H9 (cell line): ENCODE results near the gene ATP7B. TPM values are rescaled to one million over a fixed set of nuclear protein-coding genes. Genes with fewer than 3 reads are reported as not detected.
A peak's percentile ranks its signal among the peaks of the same experiment; 100 is the strongest.

ENCODE experiments used
- DNase-seq: peaks from one replicate; pipeline ENCODE4 v3.0.0-alpha.2; 2017
- H2AFZ ChIP-seq: one replicate; pipeline ENCODE4 v1.6.1; 2013; ENCODE audit warnings: mild to moderate bottlenecking, low read length, control low read depth, moderate library complexity
- H2AK5ac ChIP-seq: 2 replicates; pipeline ENCODE4 v1.6.1; 2013; ENCODE audit warnings: low read length, control low read depth, mixed read lengths; ENCODE audit not compliant: insufficient read length
- H2BK120ac ChIP-seq: one replicate; pipeline ENCODE4 v1.6.1; 2013; ENCODE audit warnings: low read depth, mild to moderate bottlenecking, low read length, control low read depth, inconsistent platforms; ENCODE audit not compliant: poor library complexity, severe bottlenecking
- H2BK12ac ChIP-seq: 2 replicates; pipeline ENCODE4 v1.6.1; 2013; ENCODE audit warnings: low read length, control low read depth, mixed read lengths, low read depth; ENCODE audit not compliant: insufficient read length
- H2BK15ac ChIP-seq: 2 replicates; pipeline ENCODE4 v1.6.1; 2013; ENCODE audit warnings: low read depth, low read length, control low read depth
- H2BK20ac ChIP-seq: one replicate; pipeline ENCODE4 v1.6.1; 2013; ENCODE audit warnings: low read depth, mild to moderate bottlenecking, low read length, control low read depth, inconsistent platforms; ENCODE audit not compliant: poor library complexity, severe bottlenecking
- H2BK5ac ChIP-seq: 2 replicates; pipeline ENCODE4 v1.6.1; 2013; ENCODE audit warnings: low read length, control low read depth, mixed read lengths; ENCODE audit not compliant: insufficient read length
- H3K14ac ChIP-seq: 2 replicates; pipeline ENCODE4 v1.6.1; 2013; ENCODE audit warnings: low read length, control low read depth; ENCODE audit not compliant: insufficient read depth
- H3K18ac ChIP-seq: 2 replicates; pipeline ENCODE4 v1.6.1; 2013; ENCODE audit warnings: low read depth, mild to moderate bottlenecking, mixed read lengths, low read length, control low read depth; ENCODE audit not compliant: insufficient read length
- H3K23ac ChIP-seq: 2 replicates; pipeline ENCODE4 v1.6.1; 2013; ENCODE audit warnings: low read length, control low read depth, mixed read lengths, low read depth; ENCODE audit not compliant: insufficient read length
- H3K23me2 ChIP-seq: 2 replicates; pipeline ENCODE4 v1.6.1; 2013; ENCODE audit warnings: low read depth, mild to moderate bottlenecking, mixed read lengths, low read length, control low read depth; ENCODE audit not compliant: insufficient read length, poor library complexity, severe bottlenecking
- H3K27ac ChIP-seq: 2 replicates; pipeline ENCODE4 v1.5.1; 2013; ENCODE audit warnings: low read length, control low read depth, mixed read lengths, low read depth; ENCODE audit not compliant: insufficient read length
- H3K27me3 ChIP-seq: 2 replicates; pipeline ENCODE4 v1.6.1; 2013; ENCODE audit warnings: low read length, control low read depth, inconsistent platforms; ENCODE audit not compliant: insufficient read depth
- H3K4ac ChIP-seq: 2 replicates; pipeline ENCODE4 v1.6.1; 2013; ENCODE audit warnings: low read depth, mild to moderate bottlenecking, control low read depth, inconsistent platforms, low read length, moderate library complexity
- H3K4me1 ChIP-seq: 2 replicates; pipeline ENCODE4 v1.6.1; 2013; ENCODE audit warnings: low read length, control low read depth, inconsistent platforms; ENCODE audit not compliant: insufficient read depth
- H3K4me2 ChIP-seq: 2 replicates; pipeline ENCODE4 v1.6.1; 2013; ENCODE audit warnings: low read length, control low read depth, mixed read lengths; ENCODE audit not compliant: insufficient read length, insufficient read depth
- H3K56ac ChIP-seq: 2 replicates; pipeline ENCODE4 v1.6.1; 2013; ENCODE audit warnings: low read depth, mild to moderate bottlenecking, mixed read lengths, low read length, control low read depth; ENCODE audit not compliant: insufficient read length
- H3K79me1 ChIP-seq: 2 replicates; pipeline ENCODE4 v1.6.1; 2013; ENCODE audit warnings: low read depth, mild to moderate bottlenecking, moderate library complexity, low read length, control low read depth, inconsistent platforms; ENCODE audit not compliant: insufficient read depth, poor library complexity, severe bottlenecking
- H3K79me2 ChIP-seq: 2 replicates; pipeline ENCODE4 v1.6.1; 2013; ENCODE audit warnings: low read length, control low read depth, inconsistent platforms; ENCODE audit not compliant: insufficient read depth
- H3K9ac ChIP-seq: 2 replicates; pipeline ENCODE4 v1.6.1; 2013; ENCODE audit warnings: low read length, control low read depth, mixed read lengths; ENCODE audit not compliant: insufficient read length; ENCODE audit errors: extremely low read depth
- H3K9me3 ChIP-seq: one replicate; pipeline ENCODE4 v1.6.1; 2013; ENCODE audit warnings: low read depth, low read length, inconsistent platforms; ENCODE audit not compliant: control insufficient read depth
- H3T11ph ChIP-seq: one replicate; pipeline ENCODE4 v1.6.1; 2013; ENCODE audit warnings: mild to moderate bottlenecking, low read length, control low read depth, inconsistent platforms
- H4K20me1 ChIP-seq: one replicate; pipeline ENCODE4 v1.6.1; 2013; ENCODE audit not compliant: control insufficient read depth, insufficient read length, insufficient read depth
- H4K5ac ChIP-seq: 2 replicates; pipeline ENCODE4 v1.6.1; 2013; ENCODE audit warnings: low read depth, mild to moderate bottlenecking, mixed read lengths, low read length, control low read depth; ENCODE audit not compliant: insufficient read length
- H4K8ac ChIP-seq: replicated peaks from 2 replicates; pipeline ENCODE4 v1.6.1; 2013; ENCODE audit warnings: low read length, control low read depth, mixed read lengths, low read depth; ENCODE audit not compliant: insufficient read length
- H4K91ac ChIP-seq: 2 replicates; pipeline ENCODE4 v1.6.1; 2013; ENCODE audit warnings: low read depth, mild to moderate bottlenecking, moderate library complexity, mixed read lengths, low read length, control low read depth; ENCODE audit not compliant: insufficient read length
- H3K27ac Mint-ChIP-seq, 3 experiments: 2 replicates in 2 of 3; 3 replicates in 1 of 3; pipeline ENCODE4 v1.8.0; 2020 to 2021; ENCODE audit warnings: mixed read lengths in 3 of 3, mild to moderate bottlenecking in 1 of 3, moderate library complexity in 1 of 3
- H3K27me3 Mint-ChIP-seq: 2 replicates; pipeline ENCODE4 v1.8.0; 2021; ENCODE audit warnings: low read depth, mild to moderate bottlenecking, moderate library complexity, mixed read lengths
- H3K36me3 Mint-ChIP-seq, 3 experiments: 2 replicates in 2 of 3; 3 replicates in 1 of 3; pipeline ENCODE4 v1.8.0; 2020 to 2021; ENCODE audit warnings: low read depth in 3 of 3, mixed read lengths in 3 of 3; ENCODE audit not compliant: insufficient read depth in 1 of 3
- H3K4me1 Mint-ChIP-seq, 2 experiments: 2 replicates each; pipeline ENCODE4 v1.8.0; 2020; ENCODE audit warnings: mixed read lengths in 2 of 2
- H3K4me3 Mint-ChIP-seq, 2 experiments: 2 replicates in 1 of 2; 3 replicates in 1 of 2; pipeline ENCODE4 v1.8.0; 2020 to 2021; ENCODE audit warnings: mild to moderate bottlenecking in 2 of 2, mixed read lengths in 2 of 2, moderate library complexity in 1 of 2
- H3K9me3 Mint-ChIP-seq, 2 experiments: 2 replicates in 1 of 2; 3 replicates in 1 of 2; pipeline ENCODE4 v1.8.0; 2020; ENCODE audit warnings: mild to moderate bottlenecking in 2 of 2, mixed read lengths in 2 of 2, moderate library complexity in 1 of 2
- CTCF ChIP-seq: fragments of 200-600 bp; sonication (generic); conservative IDR thresholded peaks from 3 replicates; pipeline ENCODE4 v1.8.0; 2021; ENCODE audit warnings: antibody characterized with exemption, mild to moderate bottlenecking
- WGBS: extraction: QIAGEN DNeasy Blood & Tissue Kit; methylation state at CpG from one replicate; pipeline ENCODE4 v1.1.7; 2013; ENCODE audit warnings: missing lambda C conversion rate, low lambda C conversion rate, mixed read lengths; ENCODE audit not compliant: insufficient read length; ENCODE audit errors: extremely low coverage; 5-methylcytosine and 5-hydroxymethylcytosine counted together
- total RNA-seq: library from RNA; stranded (reverse); gene quantifications from 2 replicates; pipeline ENCODE4 v1.2.1, GENCODE V29; 2021

ATP7B gene
- total RNA-seq, 1 experiment from 2014 or later, result 5.8 TPM

GRCh38 chr13:51925865-51926527 is 85.3 kb downstream of the ATP7B start:
- Histone ChIP-seq H3K27ac (no peak overlapping the region), H2BK5ac (no peak overlapping the region), H3K14ac (no peak overlapping the region; the same call in 1 of the 2 replicates), H3K9me3 (no peaks in the 10 kb centered on the region), H2BK20ac (no peak overlapping the region), H3K79me2 (no peaks in the 10 kb centered on the region), H2AK5ac (no peak overlapping the region), H2BK15ac (no peak overlapping the region), H4K5ac (no peak overlapping the region), H3K23ac (no peak overlapping the region), H3K23me2 (no peaks in the 10 kb centered on the region), H4K8ac (no peak overlapping the region), H3K56ac (no peak overlapping the region), H4K20me1 (no peaks in the 10 kb centered on the region), H4K91ac (no peak overlapping the region), H3K9ac (no peak overlapping the region), H2BK120ac (no peak overlapping the region), H3K27me3 (no peaks in the 10 kb centered on the region), H3K79me1 (no peaks in the 10 kb centered on the region), H2BK12ac (no peak overlapping the region), H3K4me2 (no peak overlapping the region), H3K4ac (no peak overlapping the region), H2AFZ (no peak overlapping the region), H3K18ac (no peak overlapping the region), H3K4me1 (no peaks in the 10 kb centered on the region), H3T11ph (no peak overlapping the region)
- WGBS, result no CpG with 5 or more reads among the region's 5 CpGs
- Mint-ChIP-seq H3K4me1 (peaks cover 0 to 6% of the 10 kb centered on the region in 2 experiments; a peak in 1 of 4 replicates), H3K27ac (peak overlapping the region in 1 of 3 experiments; percentile 41; a peak in 2 of 7 replicates), H3K27me3 (no peaks in the 10 kb centered on the region), H3K36me3 (no peaks in the 10 kb centered on the region), H3K4me3 (no peak overlapping the region), H3K9me3 (no peaks in the 10 kb centered on the region)
- no peak for TF ChIP-seq CTCF
- DNase-seq, result no peak
